ENCODE measurements around the gene C10orf53. TPM values are rescaled to one million over a fixed set of nuclear protein-coding genes. Genes with fewer than 3 reads are reported as not detected.

Gene C10orf53
- total RNA-seq, 1 donor from 2014 or later, result not detected

GRCh38 chr10:49655099-49655498 is 24.4 kb upstream of the C10orf53 start:
- H3K4me3 Mint-ChIP-seq, result no peak overlapping the region
- H3K27ac Mint-ChIP-seq, result no peak overlapping the region
- H3K9me3 Mint-ChIP-seq, result peaks cover 12% of the 10 kb centered on the region
- H3K36me3 Mint-ChIP-seq, result no peaks in the 10 kb centered on the region
- DNase-seq (ENCODE audit: low spot score in 2 of 2, unreplicated experiment in 2 of 2), result no peak
- TF ChIP-seq CTCF (IDR thresholded peaks at IDR 0.05; ENCODE audit: unreplicated experiment), result no peak
- H3K4me1 Mint-ChIP-seq, result no peaks in the 10 kb centered on the region
- H3K27me3 Mint-ChIP-seq (ENCODE audit: low read depth), result peaks cover 51% of the 10 kb centered on the region

GRCh38 chr10:49656845-49657493 is 22.5 kb upstream of the C10orf53 start:
- Mint-ChIP-seq H3K27ac (no peak overlapping the region), H3K27me3 (ENCODE audit: low read depth) (peaks cover 48% of the 10 kb centered on the region), H3K4me1 (no peaks in the 10 kb centered on the region), H3K4me3 (no peak overlapping the region), H3K36me3 (no peaks in the 10 kb centered on the region), H3K9me3 (peaks cover 12% of the 10 kb centered on the region)
- peak in 1 of 2 experiments; percentile 11 for DNase-seq (ENCODE audit: low spot score in 2 of 2, unreplicated experiment in 2 of 2)
- TF ChIP-seq CTCF (IDR thresholded peaks at IDR 0.05; ENCODE audit: unreplicated experiment), result no peak

DNA sequence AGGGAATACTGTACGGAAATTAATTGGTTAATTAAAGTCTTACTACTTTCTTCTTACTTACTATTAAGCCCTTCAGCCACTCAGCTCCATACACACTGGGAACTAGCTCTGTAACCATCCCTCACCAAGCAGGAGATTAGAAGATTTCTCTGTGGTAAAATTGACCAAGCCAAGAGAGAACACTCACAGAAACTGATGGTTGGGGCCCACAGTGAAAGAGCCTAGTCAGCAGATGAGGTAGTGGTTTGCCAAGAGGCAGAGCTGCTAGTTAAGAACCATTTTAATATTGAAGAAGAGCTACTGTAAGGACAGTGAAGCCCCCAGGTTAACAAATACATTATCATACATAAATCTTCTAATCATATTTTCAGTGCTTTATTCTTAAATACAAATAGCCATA is 21.8 kb upstream of the C10orf53 start:
- Mint-ChIP-seq H3K9me3 (peaks cover 12% of the 10 kb centered on the region), H3K27ac (no peak overlapping the region), H3K27me3 (ENCODE audit: low read depth) (peaks cover 45% of the 10 kb centered on the region), H3K4me3 (no peak overlapping the region), H3K36me3 (no peaks in the 10 kb centered on the region), H3K4me1 (no peaks in the 10 kb centered on the region)
- DNase-seq (ENCODE audit: low spot score in 2 of 2, unreplicated experiment in 2 of 2), result no peak
- TF ChIP-seq CTCF (IDR thresholded peaks at IDR 0.05; ENCODE audit: unreplicated experiment), result no peak

GRCh38 chr10:49661140-49661856 is 18.2 kb upstream of the C10orf53 start:
- no peak overlapping the region for H3K27ac Mint-ChIP-seq
- no peak overlapping the region for H3K4me3 Mint-ChIP-seq
- no peak for DNase-seq (ENCODE audit: low spot score in 2 of 2, unreplicated experiment in 2 of 2)
- no peaks in the 10 kb centered on the region for H3K36me3 Mint-ChIP-seq
- no peak for TF ChIP-seq CTCF (IDR thresholded peaks at IDR 0.05; ENCODE audit: unreplicated experiment)
- peaks cover 12% of the 10 kb centered on the region for H3K9me3 Mint-ChIP-seq
- no peaks in the 10 kb centered on the region for H3K4me1 Mint-ChIP-seq
- H3K27me3 Mint-ChIP-seq (ENCODE audit: low read depth), result peaks cover 43% of the 10 kb centered on the region

DNA sequence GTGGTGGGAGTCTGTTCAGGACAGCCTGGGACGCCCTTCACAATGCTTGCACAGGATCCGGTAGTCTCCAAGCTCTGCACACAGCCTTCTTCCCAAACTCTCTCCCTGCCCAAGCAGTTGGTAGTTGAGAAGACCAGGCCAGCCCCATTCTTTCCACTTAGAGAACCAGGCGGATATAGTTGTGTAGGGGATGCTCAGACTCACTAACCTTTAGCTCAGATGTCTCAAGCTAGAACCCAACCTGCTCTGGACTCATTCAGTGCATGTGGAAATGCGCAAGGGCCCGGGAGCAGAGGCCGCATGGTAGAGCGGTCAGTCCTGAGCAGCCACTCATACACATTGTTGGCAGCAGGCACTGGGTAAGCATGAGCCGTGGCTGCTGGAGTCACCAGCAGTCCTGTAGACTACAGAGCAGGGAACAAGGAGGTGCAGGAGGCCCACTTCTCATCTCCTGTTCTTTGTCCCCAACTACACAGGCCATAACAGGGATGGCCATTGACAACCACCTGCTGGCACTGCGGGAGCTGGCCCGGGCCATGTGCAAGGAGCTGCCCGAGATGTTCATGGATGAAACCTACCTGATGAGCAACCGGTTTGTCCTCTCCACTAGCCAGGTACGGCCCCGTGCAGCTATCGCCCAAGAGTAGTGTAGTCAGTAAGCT is 17.2 kb upstream of the C10orf53 start:
- H3K4me3 Mint-ChIP-seq, result no peak overlapping the region
- no peaks in the 10 kb centered on the region for H3K36me3 Mint-ChIP-seq
- peaks cover 47% of the 10 kb centered on the region for H3K27me3 Mint-ChIP-seq (ENCODE audit: low read depth)
- H3K9me3 Mint-ChIP-seq, result peaks cover 12% of the 10 kb centered on the region
- H3K4me1 Mint-ChIP-seq, result no peaks in the 10 kb centered on the region
- DNase-seq (ENCODE audit: low spot score in 2 of 2, unreplicated experiment in 2 of 2), result no peak
- H3K27ac Mint-ChIP-seq, result no peak overlapping the region
- no peak for TF ChIP-seq CTCF (IDR thresholded peaks at IDR 0.05; ENCODE audit: unreplicated experiment)
